Prostate gland (tissue), 2 donors: ENCODE data around the gene ING1.

Experiments used
- CTCF ChIP-seq, 4 experiments: fragments of 200-600 bp in 2 of 4; fragments of 450-650 bp in 2 of 4; sonication (generic) in 2 of 4; IDR thresholded peaks; 1 replicate in 3 of 4; 2 replicates in 1 of 4; pipeline ENCODE4 v1.5.1; 2016 to 2019; ENCODE audit warnings: antibody characterized with exemption in 4 of 4, mild to moderate bottlenecking in 2 of 4, moderate library complexity in 2 of 4
- POLR2A ChIP-seq: fragments of 450-650 bp; IDR thresholded peaks from one replicate; pipeline ENCODE4 v1.6.1; 2016; ENCODE audit warnings: antibody characterized with exemption, mild to moderate bottlenecking

DNA sequence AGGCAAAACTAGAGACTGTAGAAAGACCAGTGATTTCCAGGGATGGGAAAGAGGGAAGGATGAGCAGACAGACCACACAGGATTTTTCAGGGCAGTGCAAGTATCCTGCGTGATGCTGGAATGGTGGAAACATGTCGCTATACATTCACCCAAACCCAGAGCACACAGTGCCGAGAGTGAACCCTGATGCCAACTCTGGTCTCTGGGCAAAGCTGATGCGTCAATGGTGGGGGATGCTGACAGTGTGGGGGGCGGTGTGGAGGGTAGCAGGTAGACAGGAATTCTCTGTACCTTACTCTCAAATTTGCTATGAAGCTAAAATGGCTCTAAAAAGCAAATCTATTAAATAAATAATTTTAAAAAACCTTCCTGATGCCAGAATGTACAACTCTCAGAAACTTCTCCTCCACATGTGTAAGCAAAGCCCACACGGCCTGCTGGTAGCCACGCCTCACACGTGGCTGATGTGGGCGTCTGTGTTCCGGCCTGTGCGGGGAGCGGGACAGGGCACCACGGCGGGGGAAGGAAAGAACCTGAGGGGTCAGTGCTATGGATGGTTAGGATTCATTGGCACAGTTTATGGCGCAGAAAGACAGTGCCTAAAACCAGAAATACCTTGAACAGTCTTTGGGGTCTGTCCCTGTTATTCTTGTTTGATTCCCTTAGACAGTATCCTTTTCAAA, 31.5 kb upstream of the ING1 start:
- TF ChIP-seq CTCF (IDR thresholded peaks at IDR 0.05), result no peak
- TF ChIP-seq POLR2A, result no peak
